ENCODE data around the gene CCSER1.
"Not testable (repeated sequence)": the region's sequence is repeated elsewhere in the genome, so short reads cannot be mapped to it uniquely, and the experiment has no call there.

CCSER1 gene

DNA sequence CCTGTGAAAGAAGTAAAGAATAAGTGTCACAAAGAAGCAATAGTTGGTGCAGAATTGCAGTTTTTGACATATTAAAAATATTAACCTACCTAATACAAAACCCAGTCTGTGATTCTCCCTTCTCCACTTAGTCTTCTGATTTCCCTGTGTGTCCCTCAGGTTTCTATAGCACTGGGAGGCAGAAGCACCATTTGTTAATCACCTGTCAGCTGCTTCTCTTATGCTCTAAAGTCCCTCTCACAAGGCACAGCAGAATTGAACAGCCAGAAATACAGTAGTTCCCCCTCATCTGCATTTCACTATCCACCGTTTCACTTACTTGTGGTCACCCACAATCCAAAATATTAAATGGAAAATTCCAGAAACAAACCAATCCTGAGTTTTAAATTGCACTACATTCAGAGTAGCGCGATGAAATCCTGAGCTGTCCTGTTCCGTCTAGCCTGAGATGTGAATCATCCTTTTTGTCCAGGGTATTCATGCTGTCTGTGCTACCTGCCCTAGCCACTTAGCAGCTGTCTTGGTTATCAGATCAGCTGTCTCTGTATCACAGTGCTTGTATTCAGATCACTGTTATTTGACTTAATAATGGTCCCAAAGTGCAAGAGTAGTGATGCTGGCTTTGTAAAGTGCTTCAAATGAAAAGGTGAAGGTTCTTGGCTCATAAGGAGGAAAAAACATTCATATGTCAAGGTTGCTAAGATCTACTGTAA is 1192.5 kb downstream of the CCSER1 start:
- no peak for DNase-seq

DNA sequence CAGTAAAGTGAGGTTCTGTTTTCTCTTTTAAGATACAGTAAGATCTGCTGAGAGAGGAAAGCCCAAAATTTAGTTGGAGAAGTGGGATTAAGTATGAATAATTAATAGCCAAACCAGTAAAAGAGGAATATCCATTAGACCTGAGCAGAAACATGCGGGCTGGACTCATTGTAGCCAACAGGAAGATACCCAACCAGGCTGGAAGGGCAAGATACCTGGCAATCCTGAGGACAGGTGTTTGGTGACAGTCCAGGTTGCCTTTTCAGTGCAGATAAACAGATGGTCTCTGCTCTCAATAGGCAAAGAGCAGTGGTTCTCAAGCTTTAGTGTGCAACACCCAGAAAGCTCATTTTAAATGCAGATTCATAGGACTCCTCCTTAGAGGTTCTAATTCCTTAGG is 1195.8 kb downstream of the CCSER1 start:
- DNase-seq, result no peak

- DNase-seq, result no peak
Measured at GRCh38 chr4:91325495-91325894, 1198.3 kb downstream of the CCSER1 start.

GRCh38 chr4:91326167-91326566 is 1199.0 kb downstream of the CCSER1 start:
- not testable (repeated sequence) for DNase-seq

DNA sequence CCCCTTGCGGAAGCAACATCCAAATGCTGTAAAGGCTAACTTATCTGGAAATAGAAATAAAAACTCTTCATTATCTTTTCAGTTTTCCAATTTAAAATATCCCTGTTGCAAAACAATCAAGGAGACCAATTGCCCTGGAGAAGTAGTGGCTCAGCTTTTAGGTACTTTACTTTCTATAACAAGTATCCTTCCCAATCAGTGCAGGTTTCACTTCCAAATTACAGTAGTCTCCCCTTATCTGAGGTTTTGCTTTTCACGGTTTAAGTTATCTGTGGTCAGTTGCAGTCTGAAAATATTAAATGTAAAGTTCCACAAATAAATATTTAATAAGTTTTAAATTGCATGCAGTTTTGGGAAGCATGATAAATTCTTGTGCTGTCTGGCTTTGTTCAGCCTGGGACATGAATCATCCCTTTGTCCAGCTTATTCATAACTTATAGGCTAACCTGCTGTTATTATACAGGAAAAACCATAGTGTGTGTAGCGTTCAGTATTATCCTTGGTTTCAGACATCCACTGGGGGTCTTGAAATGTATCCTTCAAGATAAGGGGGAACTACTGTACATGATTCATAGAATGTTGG is 1203.5 kb downstream of the CCSER1 start:
- DNase-seq, result no peak

DNA sequence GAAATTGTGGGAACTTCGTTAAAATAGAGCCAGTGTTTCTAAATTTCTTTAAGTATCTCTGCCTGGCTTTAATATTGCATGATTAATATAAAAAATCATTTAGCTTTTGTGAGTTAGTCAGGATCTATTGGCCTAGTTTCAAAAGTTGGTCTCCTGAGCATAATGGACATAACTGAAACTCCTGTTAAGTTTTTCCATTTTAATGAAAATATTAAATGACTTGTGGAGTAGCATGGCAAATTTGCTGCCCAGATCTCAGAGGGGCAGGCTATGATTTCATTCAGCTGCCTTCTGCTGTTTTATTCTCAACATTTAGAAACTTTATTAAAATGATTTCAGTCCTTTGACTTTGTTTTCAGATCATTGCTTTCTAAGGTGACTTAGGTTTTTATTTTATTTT is 1213.6 kb downstream of the CCSER1 start:
- DNase-seq, result no peak

DNA sequence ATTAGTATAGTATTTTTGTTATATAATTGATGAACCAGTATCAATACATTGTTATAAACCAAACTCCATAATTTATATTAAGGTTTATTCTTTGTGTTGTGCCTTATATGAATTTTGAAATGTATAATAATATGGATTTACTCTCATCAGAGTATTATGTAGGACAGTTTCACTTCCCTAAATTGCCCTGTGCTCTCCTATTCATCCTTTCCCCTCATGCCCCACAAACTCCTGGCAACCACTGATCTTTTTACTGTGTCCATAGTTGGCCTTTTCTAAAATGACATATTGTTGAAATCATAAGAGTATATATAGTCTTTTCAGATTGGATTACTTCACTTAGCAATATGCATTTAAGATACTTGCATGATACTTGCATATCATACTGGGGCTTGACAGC is 1218.4 kb downstream of the CCSER1 start:
- no peak for DNase-seq

DNA sequence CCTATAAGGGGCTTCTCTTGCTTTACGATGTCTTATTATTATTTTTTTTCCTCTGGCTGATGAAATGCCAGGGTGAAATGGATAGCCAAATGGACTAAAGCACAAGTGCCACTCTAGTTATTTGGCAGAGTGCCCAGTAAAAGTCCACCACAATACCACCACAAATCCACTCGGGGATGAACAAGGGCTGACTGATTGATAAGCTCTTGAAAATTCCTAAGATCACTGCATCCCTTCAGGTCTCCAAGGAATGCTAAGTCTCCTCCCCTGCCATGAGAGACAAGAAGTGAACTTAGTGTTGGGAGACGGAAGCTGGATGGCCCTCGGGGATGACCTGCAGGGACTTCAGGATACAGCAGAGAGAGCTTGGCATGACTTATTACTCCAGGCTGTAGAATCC is 1229.3 kb downstream of the CCSER1 start:
- DNase-seq, result not testable (repeated sequence)

DNA sequence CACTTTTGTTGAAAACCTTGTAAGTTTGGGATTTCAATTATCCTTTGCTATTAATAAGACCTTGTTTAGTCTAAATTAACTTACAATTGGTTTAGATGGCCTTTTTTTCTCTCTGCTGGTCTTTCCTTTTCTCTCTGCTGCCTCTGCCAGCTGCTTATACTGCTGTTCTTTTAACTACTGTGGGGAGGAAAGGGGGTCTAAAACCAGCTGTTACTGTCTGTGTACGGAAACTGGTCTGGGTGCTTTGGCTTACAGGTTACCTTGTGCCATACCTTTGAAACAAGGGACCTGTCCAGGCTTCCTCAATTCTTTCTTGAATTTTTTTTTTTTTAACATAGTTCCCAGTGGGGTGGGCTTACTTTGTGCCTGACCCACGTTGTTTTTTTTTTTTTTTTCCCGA is 1230.8 kb downstream of the CCSER1 start:
- not testable (repeated sequence) for DNase-seq

DNA sequence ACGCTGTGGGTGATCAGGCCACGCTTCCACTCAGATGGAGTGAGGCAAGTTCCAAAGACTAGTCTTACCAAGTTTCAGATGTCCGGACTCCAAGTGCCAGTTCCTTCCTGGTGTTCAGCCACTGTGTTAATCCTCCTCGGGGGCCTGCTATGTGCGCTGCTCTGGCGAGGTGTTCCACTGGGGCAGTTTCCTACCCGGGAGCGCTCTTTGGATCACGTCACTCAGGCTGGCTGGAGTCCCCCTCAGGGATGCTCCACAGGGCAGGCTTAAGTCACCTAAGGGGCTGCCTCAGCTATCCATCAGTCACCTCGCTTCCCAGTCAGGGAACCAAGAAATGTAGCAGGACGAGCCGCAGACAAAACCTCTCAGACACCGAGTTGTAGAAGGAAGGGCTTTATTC is 1231.4 kb downstream of the CCSER1 start:
- not testable (repeated sequence) for DNase-seq

GRCh38 chr4:91359041-91360031 is 1232.1 kb downstream of the CCSER1 start:
- DNase-seq, result no peak

- DNase-seq, result no peak
Measured at GRCh38 chr4:91362125-91362524, 1234.9 kb downstream of the CCSER1 start.

DNA sequence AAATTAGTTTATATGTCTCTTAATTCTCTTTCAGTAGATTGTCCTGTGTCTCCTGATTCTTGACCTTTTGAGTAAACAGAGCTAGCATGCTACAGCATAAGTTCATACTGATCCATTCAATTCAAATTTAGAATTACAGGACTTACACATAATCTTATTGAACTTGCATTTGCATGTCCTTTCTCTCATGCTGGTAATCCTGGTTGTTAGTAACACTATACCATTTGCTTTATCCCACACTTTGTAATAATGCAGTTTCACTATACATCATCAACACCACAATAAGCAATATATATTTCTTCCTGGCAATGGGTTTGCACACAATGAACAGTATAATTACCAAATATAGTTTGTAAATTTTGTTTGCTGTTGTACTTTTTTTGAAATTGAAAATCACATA is 1239.4 kb downstream of the CCSER1 start:
- no peak for DNase-seq

- DNase-seq, result no peak
Measured at GRCh38 chr4:91369116-91369515, 1241.9 kb downstream of the CCSER1 start.

GRCh38 chr4:91373546-91373945 is 1246.4 kb downstream of the CCSER1 start:
- DNase-seq, result no peak

DNA sequence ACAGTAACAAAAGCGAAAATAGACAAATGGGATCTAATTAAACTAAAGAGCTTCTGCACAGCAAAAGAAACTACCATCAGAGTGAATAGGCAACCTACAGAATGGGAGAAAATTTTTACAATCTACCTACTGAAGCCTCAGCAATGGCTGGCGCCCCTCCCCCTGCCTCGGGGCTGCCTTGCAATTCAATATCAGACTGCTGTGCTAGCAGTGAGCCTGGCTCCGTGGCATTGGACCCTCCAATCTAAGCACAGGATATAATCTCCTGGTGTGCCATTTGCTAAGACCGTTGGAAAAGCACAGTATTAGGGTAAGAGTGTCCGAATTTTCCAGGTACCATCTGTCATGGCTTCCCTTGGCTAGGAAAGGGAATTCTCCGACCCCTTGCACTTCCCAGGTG is 1278.2 kb downstream of the CCSER1 start:
- DNase-seq, result not testable (repeated sequence)

- no peak for DNase-seq
Measured at GRCh38 chr4:91422011-91422410, 1294.8 kb downstream of the CCSER1 start.

DNA sequence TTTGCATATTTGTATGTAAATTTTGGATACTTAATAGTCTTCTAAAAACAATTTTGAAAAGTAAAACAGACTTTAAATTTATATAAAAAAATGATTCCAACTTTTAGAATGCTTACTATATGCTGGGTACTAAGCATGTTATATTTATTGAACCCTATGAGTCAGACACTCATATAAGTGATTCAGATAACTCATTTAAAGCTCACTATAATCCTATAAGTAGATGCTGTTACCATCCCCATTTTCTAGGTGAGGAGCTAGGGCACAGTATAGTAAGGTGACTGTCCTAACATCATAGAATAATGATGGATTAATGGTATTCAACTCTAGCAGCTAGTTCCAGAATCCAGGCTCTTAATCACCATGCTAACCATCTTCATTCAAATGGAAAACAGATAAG is 1299.5 kb downstream of the CCSER1 start:
- no peak for DNase-seq

- DNase-seq, result no peak
Measured at GRCh38 chr4:91427171-91427570, 1300.0 kb downstream of the CCSER1 start.

DNA sequence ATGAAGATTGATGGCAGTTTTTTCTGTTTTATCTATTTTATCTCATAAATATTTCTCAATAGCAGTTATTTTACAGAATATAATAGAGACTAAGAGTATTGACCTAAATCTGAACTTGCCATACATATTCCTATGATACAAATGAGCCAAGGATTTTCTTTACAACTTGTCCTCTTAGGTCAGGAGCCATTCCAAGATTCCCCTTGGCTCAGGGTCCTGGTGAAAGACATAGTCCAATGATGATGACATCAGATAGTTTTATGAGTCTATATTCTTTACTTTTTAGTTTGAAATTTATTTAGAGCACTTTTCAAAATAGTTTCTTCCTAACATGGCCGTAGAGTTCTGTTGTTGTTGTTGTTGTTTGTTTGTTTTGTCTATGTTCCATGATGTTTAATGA is 1307.4 kb downstream of the CCSER1 start:
- no peak for DNase-seq

- no peak for DNase-seq
Measured at GRCh38 chr4:91436556-91436955, 1309.4 kb downstream of the CCSER1 start.

DNA sequence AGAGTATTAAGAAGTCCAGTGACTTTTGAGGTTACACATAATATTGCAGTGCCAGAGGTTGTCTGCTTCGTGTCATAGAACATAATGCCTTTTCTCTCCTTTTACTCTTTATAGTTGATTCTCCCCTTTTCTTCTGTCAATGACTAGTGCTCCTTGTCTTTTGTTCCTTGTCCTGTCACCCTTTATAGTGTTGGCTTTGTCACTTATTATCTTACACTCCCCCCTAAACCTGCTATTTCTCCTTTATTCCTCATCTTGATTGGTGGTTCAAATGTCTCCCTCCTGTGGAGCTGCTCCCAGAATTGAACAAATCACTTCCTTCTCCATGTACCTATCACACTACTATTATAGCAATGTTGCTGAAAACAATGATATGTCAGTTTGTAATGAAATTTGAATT is 1320.0 kb downstream of the CCSER1 start:
- no peak for DNase-seq

DNA sequence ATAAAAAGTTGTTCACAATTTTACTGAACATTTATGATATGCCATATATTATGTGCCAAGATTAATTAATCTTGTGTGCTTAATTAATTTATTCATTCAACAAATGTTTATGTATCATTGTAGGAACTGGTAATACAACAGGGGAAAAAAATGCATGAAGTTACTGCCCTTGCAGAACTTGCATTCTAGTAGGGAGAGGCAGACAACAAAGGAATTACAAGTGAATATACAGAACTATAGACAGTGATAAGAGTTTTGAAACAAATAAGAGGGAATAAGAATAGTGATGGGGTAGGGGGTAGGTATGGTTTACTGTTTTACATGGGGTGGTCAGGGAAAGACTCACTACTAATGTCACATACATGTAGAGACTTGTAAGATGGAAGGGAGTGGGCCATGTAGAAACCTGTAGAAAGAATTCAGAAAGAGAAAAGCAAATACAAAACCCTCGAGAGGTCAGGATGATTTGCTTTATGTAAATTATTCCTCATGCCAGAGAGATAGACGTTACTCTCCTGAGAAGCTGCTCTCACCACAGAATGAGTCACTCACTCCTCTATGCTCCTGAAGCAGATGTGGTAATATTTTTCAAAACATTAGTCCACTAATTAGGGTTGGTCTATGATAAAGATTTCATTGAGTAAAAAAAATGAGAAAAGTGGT is 1321.6 kb downstream of the CCSER1 start:
- DNase-seq, result no peak

All from inflammatory macrophage treated with lipopolysaccharide for 4 hours (primary cell).